ENCODE measurements around the gene NFIX.

Gene NFIX

GRCh38 chr19:12984143-12984627, 11.1 kb upstream of the NFIX start:
- H3K79me2 ChIP-seq (ENCODE audit: low read length): no peaks in the 10 kb centered on the region
- H3K27ac ChIP-seq (ENCODE audit: low read length): no peak overlapping the region
- no peaks in the 10 kb centered on the region for H3K36me3 ChIP-seq (replicated peaks; ENCODE audit: low read depth, low read length)
- H3K4me3 ChIP-seq (ENCODE audit: low read length): no peak overlapping the region
- TF ChIP-seq EZH2phosphoT487 (IDR thresholded peaks at IDR 0.05; ENCODE audit: low read depth) (no peak), CTCF (IDR thresholded peaks at IDR 0.05; ENCODE audit: low read depth, low read length) (no peak)
- H3K9ac ChIP-seq (ENCODE audit: low read length): no peak overlapping the region
- H3K4me2 ChIP-seq (ENCODE audit: low read length): peak overlapping the region; percentile 89
- H4K20me1 ChIP-seq (ENCODE audit: insufficient read depth, low read length): no peaks in the 10 kb centered on the region
- peaks cover 19% of the 10 kb centered on the region; the same call in 1 of the 2 replicates for H3K4me1 ChIP-seq (ENCODE audit: low read length)
- H2AFZ ChIP-seq (ENCODE audit: low read depth, low read length): 0 out of 2 replicates have a peak overlapping the region, but pooled peaks have one; percentile 44
- H3K27me3 ChIP-seq (ENCODE audit: low read depth, low read length): peaks cover 33% of the 10 kb centered on the region
- no peaks in the 10 kb centered on the region; the same call in 1 of the 2 replicates for H3K9me3 ChIP-seq (ENCODE audit: insufficient read depth, low read length)

GRCh38 chr19:12984683-12985048, 10.6 kb upstream of the NFIX start:
- no peaks in the 10 kb centered on the region for H3K36me3 ChIP-seq (replicated peaks; ENCODE audit: low read depth, low read length)
- no peak overlapping the region for H3K9ac ChIP-seq (ENCODE audit: low read length)
- no peaks in the 10 kb centered on the region; the same call in 1 of the 2 replicates for H3K9me3 ChIP-seq (ENCODE audit: insufficient read depth, low read length)
- H3K27ac ChIP-seq (ENCODE audit: low read length): no peak overlapping the region
- peaks cover 33% of the 10 kb centered on the region for H3K27me3 ChIP-seq (ENCODE audit: low read depth, low read length)
- no peaks in the 10 kb centered on the region for H4K20me1 ChIP-seq (ENCODE audit: insufficient read depth, low read length)
- TF ChIP-seq CTCF (IDR thresholded peaks at IDR 0.05; ENCODE audit: low read depth, low read length): no peak
- TF ChIP-seq EZH2phosphoT487 (IDR thresholded peaks at IDR 0.05; ENCODE audit: low read depth): no peak
- H3K79me2 ChIP-seq (ENCODE audit: low read length): no peaks in the 10 kb centered on the region
- no peak overlapping the region for H2AFZ ChIP-seq (ENCODE audit: low read depth, low read length)
- H3K4me2 ChIP-seq (ENCODE audit: low read length): no peak overlapping the region
- no peak overlapping the region for H3K4me3 ChIP-seq (ENCODE audit: low read length)
- peaks cover 19% of the 10 kb centered on the region; the same call in 1 of the 2 replicates for H3K4me1 ChIP-seq (ENCODE audit: low read length)

- Histone ChIP-seq H3K9me3 (ENCODE audit: insufficient read depth, low read length) (no peaks in the 10 kb centered on the region; the same call in 1 of the 2 replicates), H3K4me1 (ENCODE audit: low read length) (peaks cover 19% of the 10 kb centered on the region; the same call in 1 of the 2 replicates), H3K27me3 (ENCODE audit: low read depth, low read length) (peaks cover 33% of the 10 kb centered on the region), H3K4me2 (ENCODE audit: low read length) (no peak overlapping the region), H3K9ac (ENCODE audit: low read length) (no peak overlapping the region), H3K4me3 (ENCODE audit: low read length) (no peak overlapping the region), H3K79me2 (ENCODE audit: low read length) (no peaks in the 10 kb centered on the region), H4K20me1 (ENCODE audit: insufficient read depth, low read length) (no peaks in the 10 kb centered on the region), H2AFZ (ENCODE audit: low read depth, low read length) (no peak overlapping the region), H3K27ac (ENCODE audit: low read length) (no peak overlapping the region), H3K36me3 (replicated peaks; ENCODE audit: low read depth, low read length) (no peaks in the 10 kb centered on the region)
- TF ChIP-seq CTCF (IDR thresholded peaks at IDR 0.05; ENCODE audit: low read depth, low read length) (no peak), EZH2phosphoT487 (IDR thresholded peaks at IDR 0.05; ENCODE audit: low read depth) (no peak)
Measured at GRCh38 chr19:12985049-12985776, 10.1 kb upstream of the NFIX start.

- no peak overlapping the region for H3K4me2 ChIP-seq (ENCODE audit: low read length)
- TF ChIP-seq EZH2phosphoT487 (IDR thresholded peaks at IDR 0.05; ENCODE audit: low read depth) (no peak), CTCF (IDR thresholded peaks at IDR 0.05; ENCODE audit: low read depth, low read length) (no peak)
- H2AFZ ChIP-seq (ENCODE audit: low read depth, low read length): no peak overlapping the region
- no peak overlapping the region for H3K27ac ChIP-seq (ENCODE audit: low read length)
- no peaks in the 10 kb centered on the region for H3K79me2 ChIP-seq (ENCODE audit: low read length)
- peaks cover 28% of the 10 kb centered on the region for H3K27me3 ChIP-seq (ENCODE audit: low read depth, low read length)
- no peaks in the 10 kb centered on the region for H4K20me1 ChIP-seq (ENCODE audit: insufficient read depth, low read length)
- H3K9me3 ChIP-seq (ENCODE audit: insufficient read depth, low read length): no peaks in the 10 kb centered on the region; the same call in 1 of the 2 replicates
- peaks cover 19% of the 10 kb centered on the region; the same call in 1 of the 2 replicates for H3K4me1 ChIP-seq (ENCODE audit: low read length)
- no peaks in the 10 kb centered on the region for H3K36me3 ChIP-seq (replicated peaks; ENCODE audit: low read depth, low read length)
- H3K9ac ChIP-seq (ENCODE audit: low read length): no peak overlapping the region
- H3K4me3 ChIP-seq (ENCODE audit: low read length): no peak overlapping the region
Measured at GRCh38 chr19:12986726-12987125, 8.5 kb upstream of the NFIX start.

All from OCI-LY3 (cell line).